ENCODE data around the gene ZNF385C. TPM values are rescaled to one million over a fixed set of nuclear protein-coding genes. Genes with fewer than 3 reads are reported as not detected.
A peak's percentile ranks its signal among the peaks of the same experiment; 100 is the strongest.

The ZNF385C gene
- total and polyA plus RNA-seq, 2 of the 13 experiments (the other 11 are each of a cell fraction or from before 2014, with no cell fraction given), result 2.3 to 6.1 TPM

GRCh38 chr17:42016941-42017865 is 81.1 kb downstream of the ZNF385C start, which contains the start of gene DNAJC7 (continued):
- 0 out of 2 replicates have a peak, but pooled peaks have one; percentile 41 for TF ChIP-seq ZNF362 (CRISPR knock-in tag; IDR thresholded peaks at IDR 0.05; ENCODE audit: borderline replicate concordance)
- TF ChIP-seq MTF1 (CRISPR knock-in tag; IDR thresholded peaks at IDR 0.05), result no peak
- TF ChIP-seq REXO4 (CRISPR knock-in tag; IDR thresholded peaks at IDR 0.05; ENCODE audit: borderline replicate concordance), result no peak
- TF ChIP-seq PREB (CRISPR knock-in tag; IDR thresholded peaks at IDR 0.05), result no peak
- TF ChIP-seq KLF12 (CRISPR knock-in tag; IDR thresholded peaks at IDR 0.05; ENCODE audit: borderline replicate concordance), result peak; percentile 93
- peak; percentile 92 for TF ChIP-seq TMF1 (CRISPR knock-in tag; IDR thresholded peaks at IDR 0.05; ENCODE audit: low read depth)
- peak; percentile 52; the same call in 1 of the 2 replicates for TF ChIP-seq ZNF576 (CRISPR knock-in tag; IDR thresholded peaks at IDR 0.05)
- peak; percentile 86 for TF ChIP-seq ZSCAN5A (CRISPR knock-in tag; IDR thresholded peaks at IDR 0.05; ENCODE audit: borderline replicate concordance)
- peak; percentile 56; the same call in 1 of the 2 replicates for TF ChIP-seq FOXA3 (CRISPR knock-in tag; IDR thresholded peaks at IDR 0.05)
- TF ChIP-seq MATR3 (CRISPR knock-in tag; IDR thresholded peaks at IDR 0.05), result no peak
- peak; percentile 75 for TF ChIP-seq SP5 (CRISPR knock-in tag; IDR thresholded peaks at IDR 0.05; ENCODE audit: borderline replicate concordance, low read depth)
- peak; percentile 65; the same call in 1 of the 2 replicates for TF ChIP-seq ZNF598 (CRISPR knock-in tag; IDR thresholded peaks at IDR 0.05; ENCODE audit: borderline replicate concordance)
- peak; percentile 76; the same call in 1 of the 2 replicates for TF ChIP-seq TSC22D2 (CRISPR knock-in tag; IDR thresholded peaks at IDR 0.05; ENCODE audit: borderline replicate concordance)
- TF ChIP-seq NR1H2 (CRISPR knock-in tag; IDR thresholded peaks at IDR 0.05; ENCODE audit: borderline replicate concordance, low read depth), result no peak
- no peak for TF ChIP-seq CEBPB (IDR thresholded peaks at IDR 0.05; ENCODE audit: borderline replicate concordance, low read depth, low read length)
- peak; percentile 98; the same call in 1 of the 2 replicates for TF ChIP-seq KAT7 (CRISPR knock-in tag; IDR thresholded peaks at IDR 0.05; ENCODE audit: borderline replicate concordance)
- 0 out of 2 replicates have a peak, but pooled peaks have one; percentile 72 for TF ChIP-seq EEA1 (CRISPR knock-in tag; IDR thresholded peaks at IDR 0.05; ENCODE audit: borderline replicate concordance)
- peak; percentile 91 for TF ChIP-seq MED13 (CRISPR knock-in tag; IDR thresholded peaks at IDR 0.05)
- 0 out of 2 replicates have a peak, but pooled peaks have one; percentile 25 for TF ChIP-seq HNRNPL (IDR thresholded peaks at IDR 0.05; ENCODE audit: low read depth, low read length)
- 0 out of 2 replicates have a peak, but pooled peaks have one; percentile 67 for TF ChIP-seq JUN (CRISPR knock-in tag; IDR thresholded peaks at IDR 0.05)
- TF ChIP-seq TCF7L2 (IDR thresholded peaks at IDR 0.05; ENCODE audit: low read depth, low read length), result no peak
- no peak; the same call in 1 of the 2 replicates for TF ChIP-seq E2F5 (CRISPR knock-in tag; conservative IDR thresholded peaks at IDR 0.05)
- peak; percentile 36; the same call in 1 of the 2 replicates for TF ChIP-seq NFIC (IDR thresholded peaks at IDR 0.05; ENCODE audit: low read length)
- TF ChIP-seq MAZ (IDR thresholded peaks at IDR 0.05; ENCODE audit: borderline replicate concordance, low read depth, low read length), result peak; percentile 94
- peak; percentile 97 for TF ChIP-seq MAZ (CRISPR knock-in tag; IDR thresholded peaks at IDR 0.05; ENCODE audit: low read depth)
